ENCODE measurements around the gene EIF4G1.

The EIF4G1 gene

GRCh38 chr3:184368116-184368515 is 53.7 kb downstream of the EIF4G1 start:
- no peak overlapping the region for H3K4ac ChIP-seq (ENCODE audit: low read depth in 1 of 2, low read length in 2 of 2)

GRCh38 chr3:184368586-184369183 is 54.3 kb downstream of the EIF4G1 start:
- no peak for DNase-seq
- H3K18ac ChIP-seq (ENCODE audit: low read depth in 1 of 2, low read length in 2 of 2): no peak overlapping the region
- H4K8ac ChIP-seq (ENCODE audit: low read length): no peak overlapping the region
- H2BK120ac ChIP-seq (ENCODE audit: low read depth, low read length): no peak overlapping the region
- H4K91ac ChIP-seq (ENCODE audit: low read length): no peak overlapping the region
- H3K23ac ChIP-seq (ENCODE audit: low read length in 2 of 2): no peak overlapping the region
- H3K14ac ChIP-seq (ENCODE audit: low read length in 2 of 2): no peak overlapping the region
- H3K4me3 ChIP-seq (ENCODE audit: insufficient read depth in 1 of 2, low read depth in 1 of 2, low read length in 2 of 2): no peak overlapping the region
- H3K4me1 ChIP-seq (ENCODE audit: control insufficient read depth, insufficient read depth, low read depth, low read length): peaks cover 17% of the 10 kb centered on the region
- H2BK15ac ChIP-seq (ENCODE audit: low read depth, poor library complexity, severe bottlenecking): no peak overlapping the region
- H3K27me3 ChIP-seq (ENCODE audit: control insufficient read depth in 1 of 2, insufficient read depth in 1 of 2, low read length in 2 of 2): peaks cover 0 to 5% of the 10 kb centered on the region in 2 experiments
- no peak overlapping the region for H3K4me2 ChIP-seq (ENCODE audit: low read length, poor library complexity, severe bottlenecking)
- H2AK5ac ChIP-seq (ENCODE audit: low read length, severe bottlenecking): no peak overlapping the region
- H2BK12ac ChIP-seq (ENCODE audit: low read length in 2 of 2): no peak overlapping the region
- H2AFZ ChIP-seq (ENCODE audit: low read depth, low read length): no peak overlapping the region
- no peaks in the 10 kb centered on the region for H3K9me3 ChIP-seq (ENCODE audit: control insufficient read depth, low read length)
- peaks cover 16% of the 10 kb centered on the region for H3K79me1 ChIP-seq (replicated peaks; ENCODE audit: low read length, poor library complexity, severe bottlenecking)
- peaks cover 22 to 41% of the 10 kb centered on the region in 2 experiments for H3K36me3 ChIP-seq (ENCODE audit: control insufficient read depth in 1 of 2, insufficient read depth in 2 of 2, low read depth in 1 of 2, low read length in 2 of 2)
- peak overlapping the region; percentile 62 for H3K9ac ChIP-seq (ENCODE audit: low read length)
- H2BK5ac ChIP-seq (ENCODE audit: low read depth, low read length, poor library complexity, severe bottlenecking): no peak overlapping the region
- H3K4ac ChIP-seq (ENCODE audit: low read depth in 1 of 2, low read length in 2 of 2): no peak overlapping the region
- WGBS: 93% methylated on average over 3 of the region's 3 CpGs
- H3K27ac ChIP-seq (ENCODE audit: low read length, poor library complexity, severe bottlenecking): peak overlapping the region; percentile 3

More at GRCh38 chr3:184368116-184368515, 53.7 kb downstream of the EIF4G1 start:
- H2BK15ac ChIP-seq (ENCODE audit: low read depth, poor library complexity, severe bottlenecking): no peak overlapping the region
- peaks cover 16% of the 10 kb centered on the region for H3K79me1 ChIP-seq (replicated peaks; ENCODE audit: low read length, poor library complexity, severe bottlenecking)
- H3K4me1 ChIP-seq (ENCODE audit: control insufficient read depth, insufficient read depth, low read depth, low read length): peaks cover 17% of the 10 kb centered on the region
- H3K4me3 ChIP-seq (ENCODE audit: insufficient read depth in 1 of 2, low read depth in 1 of 2, low read length in 2 of 2): no peak overlapping the region
- no peak overlapping the region for H2BK120ac ChIP-seq (ENCODE audit: low read depth, low read length)
- H2BK5ac ChIP-seq (ENCODE audit: low read depth, low read length, poor library complexity, severe bottlenecking): no peak overlapping the region
- H3K27ac ChIP-seq (ENCODE audit: low read length, poor library complexity, severe bottlenecking): no peak overlapping the region
- H2AK5ac ChIP-seq (ENCODE audit: low read length, severe bottlenecking): no peak overlapping the region
- no peaks in the 10 kb centered on the region for H3K27me3 ChIP-seq (ENCODE audit: control insufficient read depth in 1 of 2, insufficient read depth in 1 of 2, low read length in 2 of 2)
- H3K23ac ChIP-seq (ENCODE audit: low read length in 2 of 2): no peak overlapping the region
- no peak overlapping the region for H3K14ac ChIP-seq (ENCODE audit: low read length in 2 of 2)
- no peak for DNase-seq
- H3K4me2 ChIP-seq (ENCODE audit: low read length, poor library complexity, severe bottlenecking): no peak overlapping the region
- no peak overlapping the region for H4K91ac ChIP-seq (ENCODE audit: low read length)
- no peak overlapping the region for H2BK12ac ChIP-seq (ENCODE audit: low read length in 2 of 2)
- H3K9ac ChIP-seq (ENCODE audit: low read length): no peak overlapping the region
- no peaks in the 10 kb centered on the region for H3K9me3 ChIP-seq (ENCODE audit: control insufficient read depth, low read length)
- H4K8ac ChIP-seq (ENCODE audit: low read length): no peak overlapping the region
- no peak overlapping the region for H2AFZ ChIP-seq (ENCODE audit: low read depth, low read length)
- H3K36me3 ChIP-seq (ENCODE audit: control insufficient read depth in 1 of 2, insufficient read depth in 2 of 2, low read depth in 1 of 2, low read length in 2 of 2): peaks cover 22 to 41% of the 10 kb centered on the region in 2 experiments
- H3K18ac ChIP-seq (ENCODE audit: low read depth in 1 of 2, low read length in 2 of 2): no peak overlapping the region
- 95% methylated on average over 7 of the region's 9 CpGs for WGBS

- peak; percentile 82 for DNase-seq
Observed at GRCh38 chr3:184371570-184372018, 57.2 kb downstream of the EIF4G1 start.

GRCh38 chr3:184372296-184372821 is 58.0 kb downstream of the EIF4G1 start:
- WGBS: 73% methylated on average over 8 of the region's 8 CpGs
- Histone ChIP-seq H3K4me3 (ENCODE audit: insufficient read depth in 1 of 2, low read depth in 1 of 2, low read length in 2 of 2) (no peak overlapping the region), H3K79me1 (replicated peaks; ENCODE audit: low read length, poor library complexity, severe bottlenecking) (peaks cover 8% of the 10 kb centered on the region)

More at GRCh38 chr3:184371570-184372018, 57.2 kb downstream of the EIF4G1 start:
- Histone ChIP-seq H4K91ac (ENCODE audit: low read length) (no peak overlapping the region), H4K8ac (ENCODE audit: low read length) (no peak overlapping the region), H3K14ac (ENCODE audit: low read length in 2 of 2) (no peak overlapping the region), H3K27me3 (ENCODE audit: control insufficient read depth in 1 of 2, insufficient read depth in 1 of 2, low read length in 2 of 2) (peaks cover 5 to 20% of the 10 kb centered on the region in 2 experiments), H2BK12ac (ENCODE audit: low read length in 2 of 2) (no peak overlapping the region), H2BK5ac (ENCODE audit: low read depth, low read length, poor library complexity, severe bottlenecking) (no peak overlapping the region), H3K18ac (ENCODE audit: low read depth in 1 of 2, low read length in 2 of 2) (no peak overlapping the region), H3K4me3 (ENCODE audit: insufficient read depth in 1 of 2, low read depth in 1 of 2, low read length in 2 of 2) (no peak overlapping the region), H3K36me3 (ENCODE audit: control insufficient read depth in 1 of 2, insufficient read depth in 2 of 2, low read depth in 1 of 2, low read length in 2 of 2) (peaks cover 16 to 25% of the 10 kb centered on the region in 2 experiments), H2BK120ac (ENCODE audit: low read depth, low read length) (no peak overlapping the region), H3K9me3 (ENCODE audit: control insufficient read depth, low read length) (no peaks in the 10 kb centered on the region), H3K27ac (ENCODE audit: low read length, poor library complexity, severe bottlenecking) (peak overlapping the region; percentile 36), H2AK5ac (ENCODE audit: low read length, severe bottlenecking) (no peak overlapping the region), H3K4me2 (ENCODE audit: low read length, poor library complexity, severe bottlenecking) (no peak overlapping the region), H3K4ac (ENCODE audit: low read depth in 1 of 2, low read length in 2 of 2) (no peak overlapping the region), H2AFZ (ENCODE audit: low read depth, low read length) (no peak overlapping the region), H3K9ac (ENCODE audit: low read length) (peak overlapping the region; percentile 7), H3K79me1 (replicated peaks; ENCODE audit: low read length, poor library complexity, severe bottlenecking) (peaks cover 10% of the 10 kb centered on the region), H2BK15ac (ENCODE audit: low read depth, poor library complexity, severe bottlenecking) (no peak overlapping the region), H3K23ac (ENCODE audit: low read length in 2 of 2) (no peak overlapping the region), H3K4me1 (ENCODE audit: control insufficient read depth, insufficient read depth, low read depth, low read length) (peaks cover 12% of the 10 kb centered on the region)
- 57% methylated on average over 5 of the region's 5 CpGs for WGBS

More at GRCh38 chr3:184372296-184372821, 58.0 kb downstream of the EIF4G1 start:
- H3K23ac ChIP-seq (ENCODE audit: low read length in 2 of 2): peak overlapping the region in 1 of 2 experiments; percentile 1
- H3K4me2 ChIP-seq (ENCODE audit: low read length, poor library complexity, severe bottlenecking): no peak overlapping the region
- H3K18ac ChIP-seq (ENCODE audit: low read depth in 1 of 2, low read length in 2 of 2): no peak overlapping the region
- no peak overlapping the region for H2AK5ac ChIP-seq (ENCODE audit: low read length, severe bottlenecking)
- no peak overlapping the region for H4K91ac ChIP-seq (ENCODE audit: low read length)
- H2BK120ac ChIP-seq (ENCODE audit: low read depth, low read length): no peak overlapping the region
- peak overlapping the region in 1 of 2 experiments; percentile 57 for H2BK12ac ChIP-seq (ENCODE audit: low read length in 2 of 2)
- H2AFZ ChIP-seq (ENCODE audit: low read depth, low read length): no peak overlapping the region
- no peak for DNase-seq
- H3K4me1 ChIP-seq (ENCODE audit: control insufficient read depth, insufficient read depth, low read depth, low read length): peaks cover 10% of the 10 kb centered on the region
- H3K14ac ChIP-seq (ENCODE audit: low read length in 2 of 2): no peak overlapping the region
- no peak overlapping the region for H3K9ac ChIP-seq (ENCODE audit: low read length)
- no peak overlapping the region for H4K8ac ChIP-seq (ENCODE audit: low read length)
- H2BK15ac ChIP-seq (ENCODE audit: low read depth, poor library complexity, severe bottlenecking): no peak overlapping the region
- H2BK5ac ChIP-seq (ENCODE audit: low read depth, low read length, poor library complexity, severe bottlenecking): no peak overlapping the region
- no peak overlapping the region for H3K4ac ChIP-seq (ENCODE audit: low read depth in 1 of 2, low read length in 2 of 2)
- H3K27me3 ChIP-seq (ENCODE audit: control insufficient read depth in 1 of 2, insufficient read depth in 1 of 2, low read length in 2 of 2): peaks cover 8 to 26% of the 10 kb centered on the region in 2 experiments
- H3K9me3 ChIP-seq (ENCODE audit: control insufficient read depth, low read length): no peaks in the 10 kb centered on the region
- H3K27ac ChIP-seq (ENCODE audit: low read length, poor library complexity, severe bottlenecking): no peak overlapping the region
- peaks cover 12 to 18% of the 10 kb centered on the region in 2 experiments for H3K36me3 ChIP-seq (ENCODE audit: control insufficient read depth in 1 of 2, insufficient read depth in 2 of 2, low read depth in 1 of 2, low read length in 2 of 2)

Data from mesenchymal stem cell (in vitro differentiated cells and primary cell).